Uterus (tissue), 2 donors: Measurements from ENCODE around the gene ANOS1.

Source experiments
- POLR2A ChIP-seq, 2 donors: fragments of 450-650 bp; IDR thresholded peaks; one replicate each; pipeline ENCODE4 v1.6.1; 2016; ENCODE audit warnings: antibody characterized with exemption in 2 of 2, mild to moderate bottlenecking in 1 of 2, moderate library complexity in 1 of 2
- TF ChIP-seq, protein P1 (sequence below), 4 experiments: fragments of 200-600 bp in 2 of 4; fragments of 450-650 bp in 2 of 4; sonication (generic) in 2 of 4; IDR thresholded peaks; one replicate each; pipeline ENCODE4 v1.5.1; 2016 to 2019; ENCODE audit warnings: antibody characterized with exemption in 4 of 4, mild to moderate bottlenecking in 2 of 4, moderate library complexity in 1 of 4

DNA sequence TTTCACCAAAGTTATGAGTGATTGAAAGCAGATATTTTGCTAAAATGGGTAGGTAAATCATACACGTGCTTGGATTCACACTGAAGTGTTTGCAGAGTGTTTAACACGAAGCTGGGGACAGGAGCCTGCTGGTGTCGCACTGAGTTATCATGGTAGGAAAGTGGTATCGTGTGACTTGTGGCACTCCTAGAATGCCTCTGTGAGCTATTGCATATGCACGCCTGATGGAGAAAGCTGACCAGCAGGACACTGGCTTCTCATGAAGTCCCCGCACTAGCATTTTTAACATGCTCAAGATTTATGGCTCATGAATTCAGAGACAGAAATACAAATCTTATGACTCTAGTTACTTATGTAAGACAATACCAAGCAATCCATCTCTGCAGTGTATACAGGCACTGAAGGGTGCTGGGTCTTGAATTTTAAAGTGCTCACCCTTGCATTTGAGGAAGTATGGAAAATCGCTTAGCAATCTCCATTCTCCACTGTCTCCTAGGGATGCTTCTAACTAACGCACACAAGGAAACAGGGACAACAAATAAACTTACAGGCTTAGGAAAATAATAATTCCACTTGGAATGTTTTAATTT lies 247.5 kb downstream of the ANOS1 start:
- TF ChIP-seq, protein P1, sequence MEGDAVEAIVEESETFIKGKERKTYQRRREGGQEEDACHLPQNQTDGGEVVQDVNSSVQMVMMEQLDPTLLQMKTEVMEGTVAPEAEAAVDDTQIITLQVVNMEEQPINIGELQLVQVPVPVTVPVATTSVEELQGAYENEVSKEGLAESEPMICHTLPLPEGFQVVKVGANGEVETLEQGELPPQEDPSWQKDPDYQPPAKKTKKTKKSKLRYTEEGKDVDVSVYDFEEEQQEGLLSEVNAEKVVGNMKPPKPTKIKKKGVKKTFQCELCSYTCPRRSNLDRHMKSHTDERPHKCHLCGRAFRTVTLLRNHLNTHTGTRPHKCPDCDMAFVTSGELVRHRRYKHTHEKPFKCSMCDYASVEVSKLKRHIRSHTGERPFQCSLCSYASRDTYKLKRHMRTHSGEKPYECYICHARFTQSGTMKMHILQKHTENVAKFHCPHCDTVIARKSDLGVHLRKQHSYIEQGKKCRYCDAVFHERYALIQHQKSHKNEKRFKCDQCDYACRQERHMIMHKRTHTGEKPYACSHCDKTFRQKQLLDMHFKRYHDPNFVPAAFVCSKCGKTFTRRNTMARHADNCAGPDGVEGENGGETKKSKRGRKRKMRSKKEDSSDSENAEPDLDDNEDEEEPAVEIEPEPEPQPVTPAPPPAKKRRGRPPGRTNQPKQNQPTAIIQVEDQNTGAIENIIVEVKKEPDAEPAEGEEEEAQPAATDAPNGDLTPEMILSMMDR (IDR thresholded peaks at IDR 0.05) = no peak
- TF ChIP-seq POLR2A (IDR thresholded peaks at IDR 0.05) = no peak
